ENCODE measurements around the gene GOLGA7B.
A peak's percentile ranks its signal among the peaks of the same experiment; 100 is the strongest.

The GOLGA7B gene

GRCh38 chr10:97851341-97852001 lies 1.8 kb downstream of the GOLGA7B start:
- no peaks in the 10 kb centered on the region for H3K9me3 ChIP-seq (ENCODE audit: control extremely low read depth in 1 of 5, control insufficient read depth in 4 of 5, insufficient read depth in 2 of 5, low read depth in 1 of 5, low read length in 4 of 5)
- POLR2A ChIA-PET = no interaction called here
- WGBS (ENCODE audit: insufficient coverage) = 71% methylated on average over 7 of the region's 7 CpGs
- H3K27ac ChIP-seq (ENCODE audit: insufficient read depth in 1 of 2, low read depth in 1 of 2, low read length in 2 of 2, poor library complexity in 1 of 2, severe bottlenecking in 2 of 2) = no peak overlapping the region
- no peak overlapping the region for H3K4me3 ChIP-seq (ENCODE audit: control insufficient read depth in 1 of 7, extremely low read depth in 1 of 7, insufficient read depth in 4 of 7, low read depth in 2 of 7, low read length in 6 of 7)
- CTCF ChIA-PET = interaction anchor here (1.4 to 2.5 kb wide), 3 partner anchors 9 to 18 kb away, joined by 4 to 10 read pairs (median 7); no protein-coding TSS in a partner anchor
- H3K36me3 ChIP-seq (ENCODE audit: control insufficient read depth in 4 of 4, insufficient read depth in 4 of 4, low read length in 3 of 4) = no peaks in the 10 kb centered on the region
- H3K4me1 ChIP-seq (ENCODE audit: control extremely low read depth in 1 of 4, control insufficient read depth in 4 of 4, insufficient read depth in 4 of 4, low read length in 3 of 4) = peaks cover 0 to 13% (median 12%) of the 10 kb centered on the region in 4 experiments
- H3K27me3 ChIP-seq (replicated peaks in 2 of 5; ENCODE audit: control insufficient read depth in 4 of 5, insufficient read depth in 5 of 5, low read length in 4 of 5) = peaks cover 0 to 77% (median 37%) of the 10 kb centered on the region in 5 experiments
- peak in 2 of 3 donors; percentile 62 to 66 for DNase-seq

DNA sequence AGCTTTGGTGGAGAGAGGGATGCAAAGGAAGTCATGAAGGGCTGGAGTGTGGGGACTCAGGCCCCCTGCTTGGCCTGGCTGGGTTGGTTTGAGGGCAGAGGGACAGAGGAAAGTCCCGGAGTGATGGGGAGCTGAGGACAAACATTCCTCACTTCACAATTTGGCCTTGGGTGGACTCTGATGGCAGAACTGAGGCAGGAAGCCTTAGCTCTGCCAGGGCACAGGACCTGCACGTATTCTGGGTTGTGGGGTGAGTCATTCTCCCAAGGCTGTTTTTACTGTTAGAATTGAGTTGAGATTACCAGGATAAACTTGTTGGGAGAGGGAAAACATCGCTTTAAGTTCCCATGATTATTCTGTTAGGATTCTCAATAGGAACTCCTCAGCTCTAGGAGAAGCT lies 2.6 kb downstream of the GOLGA7B start:
- WGBS (ENCODE audit: insufficient coverage) = 70% methylated on average over 3 of the region's 3 CpGs
- H3K4me1 ChIP-seq (ENCODE audit: control extremely low read depth in 1 of 4, control insufficient read depth in 4 of 4, insufficient read depth in 4 of 4, low read length in 3 of 4) = peaks cover 0 to 13% (median 12%) of the 10 kb centered on the region in 4 experiments
- ChIA-PET POLR2A (no interaction called here), CTCF (interaction anchor here (1.4 to 2.5 kb wide), 4 partner anchors 8 to 17 kb away, joined by 4 to 10 read pairs (median 6); no protein-coding TSS in a partner anchor)
- H3K4me3 ChIP-seq (ENCODE audit: control insufficient read depth in 1 of 7, extremely low read depth in 1 of 7, insufficient read depth in 4 of 7, low read depth in 2 of 7, low read length in 6 of 7) = no peak overlapping the region
- DNase-seq = no peak
- H3K27me3 ChIP-seq (replicated peaks in 2 of 5; ENCODE audit: control insufficient read depth in 4 of 5, insufficient read depth in 5 of 5, low read length in 4 of 5) = peaks cover 0 to 70% (median 35%) of the 10 kb centered on the region in 5 experiments
- no peak overlapping the region for H3K27ac ChIP-seq (ENCODE audit: insufficient read depth in 1 of 2, low read depth in 1 of 2, low read length in 2 of 2, poor library complexity in 1 of 2, severe bottlenecking in 2 of 2)
- H3K36me3 ChIP-seq (ENCODE audit: control insufficient read depth in 4 of 4, insufficient read depth in 4 of 4, low read length in 3 of 4) = no peaks in the 10 kb centered on the region
- H3K9me3 ChIP-seq (ENCODE audit: control extremely low read depth in 1 of 5, control insufficient read depth in 4 of 5, insufficient read depth in 2 of 5, low read depth in 1 of 5, low read length in 4 of 5) = no peaks in the 10 kb centered on the region

DNA sequence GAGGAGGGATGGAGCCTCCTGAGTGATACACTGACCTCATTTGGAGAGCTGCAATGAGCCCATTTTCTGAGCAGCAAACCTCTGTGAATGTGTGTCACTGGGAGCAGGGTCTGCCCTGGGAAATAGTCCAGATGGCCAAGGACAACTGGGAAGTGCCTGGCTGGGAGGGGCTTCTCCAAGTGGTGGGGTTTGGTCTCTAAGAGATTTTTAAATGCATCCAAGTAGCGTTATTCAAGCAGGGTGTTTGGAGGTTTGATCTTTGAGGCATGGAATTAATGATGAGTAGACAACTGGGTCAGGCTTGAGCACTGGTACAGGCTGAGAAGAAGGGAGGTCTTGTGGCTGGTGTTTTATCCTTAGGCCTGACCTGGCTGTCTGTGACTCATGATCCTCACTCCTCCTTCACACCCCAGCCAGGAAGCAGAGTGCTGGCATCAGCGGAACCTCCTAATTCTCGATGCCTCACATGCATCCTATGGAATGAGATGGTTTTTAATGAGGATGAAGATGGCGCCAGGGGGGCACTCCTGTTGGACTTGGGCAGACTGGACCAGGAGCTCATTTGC lies 3.3 kb downstream of the GOLGA7B start:
- ChIA-PET CTCF (interaction anchor here (0.9 to 2.5 kb wide), 3 partner anchors 9 to 16 kb away, joined by 3 to 10 read pairs (median 4); no protein-coding TSS in a partner anchor), POLR2A (no interaction called here)
- Histone ChIP-seq H3K27me3 (replicated peaks in 2 of 5; ENCODE audit: control insufficient read depth in 4 of 5, insufficient read depth in 5 of 5, low read length in 4 of 5) (peaks cover 0 to 70% (median 35%) of the 10 kb centered on the region in 5 experiments), H3K27ac (ENCODE audit: insufficient read depth in 1 of 2, low read depth in 1 of 2, low read length in 2 of 2, poor library complexity in 1 of 2, severe bottlenecking in 2 of 2) (no peak overlapping the region), H3K4me1 (ENCODE audit: control extremely low read depth in 1 of 4, control insufficient read depth in 4 of 4, insufficient read depth in 4 of 4, low read length in 3 of 4) (peaks cover 0 to 18% (median 15%) of the 10 kb centered on the region in 4 experiments), H3K36me3 (ENCODE audit: control insufficient read depth in 4 of 4, insufficient read depth in 4 of 4, low read length in 3 of 4) (no peaks in the 10 kb centered on the region), H3K9me3 (ENCODE audit: control extremely low read depth in 1 of 5, control insufficient read depth in 4 of 5, insufficient read depth in 2 of 5, low read depth in 1 of 5, low read length in 4 of 5) (no peaks in the 10 kb centered on the region), H3K4me3 (ENCODE audit: control insufficient read depth in 1 of 7, extremely low read depth in 1 of 7, insufficient read depth in 4 of 7, low read depth in 2 of 7, low read length in 6 of 7) (no peak overlapping the region)
- WGBS (ENCODE audit: insufficient coverage) = 83% methylated on average over 1 of the region's 4 CpGs
- no peak for DNase-seq

- H3K27ac ChIP-seq (ENCODE audit: insufficient read depth in 1 of 2, low read depth in 1 of 2, low read length in 2 of 2, poor library complexity in 1 of 2, severe bottlenecking in 2 of 2) = no peak overlapping the region
- WGBS (ENCODE audit: insufficient coverage) = 100% methylated on average over 1 of the region's 3 CpGs
- no peak overlapping the region for H3K4me3 ChIP-seq (ENCODE audit: control insufficient read depth in 1 of 7, extremely low read depth in 1 of 7, insufficient read depth in 4 of 7, low read depth in 2 of 7, low read length in 6 of 7)
- no peaks in the 10 kb centered on the region for H3K36me3 ChIP-seq (ENCODE audit: control insufficient read depth in 4 of 4, insufficient read depth in 4 of 4, low read length in 3 of 4)
- H3K9me3 ChIP-seq (ENCODE audit: control extremely low read depth in 1 of 5, control insufficient read depth in 4 of 5, insufficient read depth in 2 of 5, low read depth in 1 of 5, low read length in 4 of 5) = no peaks in the 10 kb centered on the region
- H3K27me3 ChIP-seq (replicated peaks in 2 of 5; ENCODE audit: control insufficient read depth in 4 of 5, insufficient read depth in 5 of 5, low read length in 4 of 5) = peaks cover 0 to 57% (median 31%) of the 10 kb centered on the region in 5 experiments
- ChIA-PET CTCF (no interaction called here), POLR2A (no interaction called here)
- DNase-seq = no peak
- H3K4me1 ChIP-seq (ENCODE audit: control extremely low read depth in 1 of 4, control insufficient read depth in 4 of 4, insufficient read depth in 4 of 4, low read length in 3 of 4) = peaks cover 0 to 17% (median 13%) of the 10 kb centered on the region in 4 experiments
These were observed 5.1 kb downstream of the GOLGA7B start for GRCh38 chr10:97854743-97855142.

DNA sequence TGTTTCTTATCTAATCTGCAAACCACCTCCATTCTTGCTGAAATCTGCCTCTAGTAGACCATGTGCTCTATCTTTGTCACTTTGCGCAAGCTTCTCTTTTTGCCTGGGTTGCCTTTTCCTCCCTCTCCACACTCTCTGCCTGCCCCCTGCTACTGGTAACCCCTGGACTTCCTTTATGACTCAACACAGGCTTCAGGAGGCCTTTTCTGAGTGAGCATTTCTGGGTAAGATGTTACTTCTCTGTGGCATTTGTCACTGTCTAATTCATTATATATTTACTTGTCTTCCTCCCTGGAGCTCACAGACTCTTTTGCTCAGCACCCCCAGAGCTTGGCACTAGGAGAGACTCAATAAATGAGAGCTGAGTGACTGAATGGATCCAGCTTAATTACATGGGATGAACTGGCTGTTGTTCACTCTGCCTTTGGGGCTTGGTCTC lies 8.4 kb downstream of the GOLGA7B start:
- 10% methylated on average over 1 of the region's 1 CpG for WGBS (ENCODE audit: insufficient coverage)
- H3K27me3 ChIP-seq (replicated peaks in 2 of 5; ENCODE audit: control insufficient read depth in 4 of 5, insufficient read depth in 5 of 5, low read length in 4 of 5) = peaks cover 0 to 28% (median 15%) of the 10 kb centered on the region in 5 experiments
- POLR2A ChIA-PET = no interaction called here
- CTCF ChIA-PET = interaction anchor here (1.7 to 6.3 kb wide), 2 partner anchors 13 to 68 kb away, joined by 4 to 38 read pairs; no protein-coding TSS in a partner anchor
- DNase-seq = peak; percentile 36 to 84 (median 80)
- no peaks in the 10 kb centered on the region for H3K9me3 ChIP-seq (ENCODE audit: control extremely low read depth in 1 of 5, control insufficient read depth in 4 of 5, insufficient read depth in 2 of 5, low read depth in 1 of 5, low read length in 4 of 5)
- H3K36me3 ChIP-seq (ENCODE audit: control insufficient read depth in 4 of 4, insufficient read depth in 4 of 4, low read length in 3 of 4) = no peaks in the 10 kb centered on the region
- H3K4me3 ChIP-seq (ENCODE audit: control insufficient read depth in 1 of 7, extremely low read depth in 1 of 7, insufficient read depth in 4 of 7, low read depth in 2 of 7, low read length in 6 of 7) = no peak overlapping the region
- H3K27ac ChIP-seq (ENCODE audit: insufficient read depth in 1 of 2, low read depth in 1 of 2, low read length in 2 of 2, poor library complexity in 1 of 2, severe bottlenecking in 2 of 2) = no peak overlapping the region
- peaks cover 0 to 12% (median 9%) of the 10 kb centered on the region in 4 experiments for H3K4me1 ChIP-seq (ENCODE audit: control extremely low read depth in 1 of 4, control insufficient read depth in 4 of 4, insufficient read depth in 4 of 4, low read length in 3 of 4)

DNA sequence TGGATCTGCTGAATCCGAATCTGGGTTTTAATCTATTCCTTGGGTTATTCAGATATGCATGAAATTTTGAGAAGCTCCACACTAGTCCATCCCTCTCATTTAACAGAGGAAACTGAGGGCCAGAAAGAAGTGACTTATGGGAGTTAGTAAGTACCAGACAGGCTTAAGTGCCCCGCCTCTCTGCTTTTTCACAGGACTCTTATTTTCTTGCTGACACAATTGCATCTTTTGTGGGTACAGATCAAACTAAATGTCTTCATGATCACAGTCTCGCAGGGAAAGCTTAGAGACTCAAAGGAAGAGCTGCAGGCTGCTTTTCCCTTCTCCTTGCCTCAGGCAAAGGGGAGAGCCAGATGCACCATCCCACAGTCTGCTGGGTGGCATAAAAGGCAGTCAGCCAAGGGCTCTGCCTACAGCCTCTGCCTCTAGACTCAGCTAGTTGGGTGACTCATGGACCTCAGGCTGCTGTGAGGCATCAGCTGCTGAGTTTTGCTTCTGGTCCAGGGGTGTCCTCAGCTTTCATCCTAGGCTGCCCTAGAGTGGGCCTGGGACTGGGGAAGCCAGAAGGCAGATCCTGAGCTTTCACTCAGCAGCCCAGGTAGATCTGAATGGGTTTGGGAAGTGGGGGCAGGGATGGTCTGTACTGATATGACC lies 11.6 kb downstream of the GOLGA7B start:
- DNase-seq = no peak
- POLR2A ChIA-PET = interaction anchor here (0.7 kb wide), 1 partner anchor 31 kb away, joined by 3 read pairs; no protein-coding TSS in a partner anchor

More for the DNA sequence above, 11.6 kb downstream of the GOLGA7B start:
- WGBS (ENCODE audit: insufficient coverage) = 100% methylated on average over 2 of the region's 3 CpGs
- Histone ChIP-seq H3K4me3 (ENCODE audit: control insufficient read depth in 1 of 7, extremely low read depth in 1 of 7, insufficient read depth in 4 of 7, low read depth in 2 of 7, low read length in 6 of 7) (no peak overlapping the region), H3K36me3 (ENCODE audit: control insufficient read depth in 4 of 4, insufficient read depth in 4 of 4, low read length in 3 of 4) (no peaks in the 10 kb centered on the region), H3K4me1 (ENCODE audit: control extremely low read depth in 1 of 4, control insufficient read depth in 4 of 4, insufficient read depth in 4 of 4, low read length in 3 of 4) (peaks cover 0 to 12% (median 9%) of the 10 kb centered on the region in 4 experiments), H3K27ac (ENCODE audit: insufficient read depth in 1 of 2, low read depth in 1 of 2, low read length in 2 of 2, poor library complexity in 1 of 2, severe bottlenecking in 2 of 2) (no peak overlapping the region), H3K9me3 (ENCODE audit: control extremely low read depth in 1 of 5, control insufficient read depth in 4 of 5, insufficient read depth in 2 of 5, low read depth in 1 of 5, low read length in 4 of 5) (no peaks in the 10 kb centered on the region), H3K27me3 (replicated peaks in 2 of 5; ENCODE audit: control insufficient read depth in 4 of 5, insufficient read depth in 5 of 5, low read length in 4 of 5) (peaks cover 0 to 9% (median 3%) of the 10 kb centered on the region in 5 experiments)
- CTCF ChIA-PET = interaction anchor here (0.9 to 6.3 kb wide), 9 partner anchors 10 to 201 kb away, joined by 3 to 38 read pairs (median 3); no protein-coding TSS in a partner anchor

Measured in common myeloid progenitor, CD34-positive (primary cell).